HepG2 (cell line): ENCODE results near the gene GPAT3.

ENCODE experiments used
- CC2D1A ChIP-seq: sonication (generic); formaldehyde crosslinking; IDR thresholded peaks from 2 replicates; pipeline ENCODE4 v1.8.1; 2023; ENCODE audit warnings: mild to moderate bottlenecking, missing genetic modification reagents
- ETV5 ChIP-seq: IDR thresholded peaks from 2 replicates; pipeline ENCODE4 v1.6.1; 2018; ENCODE audit warnings: missing biosample characterization, missing genetic modification reagents, inconsistent platforms, borderline replicate concordance
- NR2F1 ChIP-seq, 2 experiments: fragments of 450-650 bp in 1 of 2; formaldehyde crosslinking in 1 of 2; IDR thresholded peaks; 2 replicates each; pipeline versions ENCODE4 v1.5.0 to v1.6.1; 2016 to 2020; ENCODE audit warnings: mild to moderate bottlenecking in 1 of 2, missing compliant biosample characterization in 1 of 2, missing genetic modification reagents in 1 of 2, moderate library complexity in 1 of 2
- PAX8 ChIP-seq: sonication (generic); formaldehyde crosslinking; IDR thresholded peaks from 2 replicates; pipeline ENCODE4 v1.8.0; 2022; ENCODE audit warnings: mild to moderate bottlenecking, missing genetic modification reagents, borderline replicate concordance
- PCBP2 ChIP-seq: fragments of 200-400 bp; formaldehyde crosslinking; optimal IDR thresholded peaks from 2 replicates; pipeline ENCODE3; 2018; ENCODE audit warnings: low read length, low read depth; ENCODE audit not compliant: poor library complexity, severe bottlenecking
- RAD21 ChIP-seq: fragments of 450-650 bp; formaldehyde crosslinking; IDR thresholded peaks from 2 replicates; pipeline ENCODE4 v1.5.0; 2020; ENCODE audit warnings: mild to moderate bottlenecking
- TBX2 ChIP-seq: sonication (generic); formaldehyde crosslinking; IDR thresholded peaks from 2 replicates; pipeline ENCODE4 v1.5.0; 2020; ENCODE audit warnings: missing genetic modification reagents, mild to moderate bottlenecking, borderline replicate concordance
- ZFP36L1 ChIP-seq: sonication (generic); formaldehyde crosslinking; IDR thresholded peaks from 2 replicates; pipeline ENCODE4 v1.8.0; 2022; ENCODE audit warnings: mild to moderate bottlenecking, missing genetic modification reagents, moderate library complexity
- ZFP82 ChIP-seq: sonication (generic); formaldehyde crosslinking; IDR thresholded peaks from 2 replicates; pipeline ENCODE4 v1.5.1; 2020; ENCODE audit warnings: mild to moderate bottlenecking, missing genetic modification reagents, borderline replicate concordance
- ZNF142 ChIP-seq: sonication (generic); formaldehyde crosslinking; IDR thresholded peaks from 2 replicates; pipeline ENCODE4 v1.4.0; 2020; ENCODE audit warnings: missing genetic modification reagents
- ZNF841 ChIP-seq: sonication (generic); formaldehyde crosslinking; IDR thresholded peaks from 2 replicates; pipeline ENCODE4 v1.8.1; 2023; ENCODE audit warnings: missing genetic modification reagents, borderline replicate concordance
- ZSCAN20 ChIP-seq: sonication (generic); formaldehyde crosslinking; IDR thresholded peaks from 2 replicates; pipeline ENCODE4 v1.4.0; 2020; ENCODE audit warnings: missing genetic modification reagents, mild to moderate bottlenecking, borderline replicate concordance
- TF ChIP-seq, protein P1 (sequence below): sonication (generic); formaldehyde crosslinking; IDR thresholded peaks from 2 replicates; pipeline ENCODE4 v1.5.0; 2020; ENCODE audit warnings: mild to moderate bottlenecking, missing genetic modification reagents, moderate library complexity

- TF ChIP-seq RAD21 (CRISPR knock-in tag) (no peak), ZFP82 (CRISPR knock-in tag) (no peak), CC2D1A (CRISPR knock-in tag) (no peak), NR2F1 (CRISPR knock-in tag; IDR thresholded peaks at IDR 0.05) (no peak), ETV5 (CRISPR knock-in tag) (no peak), ZNF142 (CRISPR knock-in tag) (no peak), TBX2 (no peak), ZSCAN20 (CRISPR knock-in tag) (no peak), PAX8 (CRISPR knock-in tag) (no peak), ZFP36L1 (no peak), PCBP2 (no peak), ZNF841 (CRISPR knock-in tag) (no peak)
- TF ChIP-seq, protein P1, sequence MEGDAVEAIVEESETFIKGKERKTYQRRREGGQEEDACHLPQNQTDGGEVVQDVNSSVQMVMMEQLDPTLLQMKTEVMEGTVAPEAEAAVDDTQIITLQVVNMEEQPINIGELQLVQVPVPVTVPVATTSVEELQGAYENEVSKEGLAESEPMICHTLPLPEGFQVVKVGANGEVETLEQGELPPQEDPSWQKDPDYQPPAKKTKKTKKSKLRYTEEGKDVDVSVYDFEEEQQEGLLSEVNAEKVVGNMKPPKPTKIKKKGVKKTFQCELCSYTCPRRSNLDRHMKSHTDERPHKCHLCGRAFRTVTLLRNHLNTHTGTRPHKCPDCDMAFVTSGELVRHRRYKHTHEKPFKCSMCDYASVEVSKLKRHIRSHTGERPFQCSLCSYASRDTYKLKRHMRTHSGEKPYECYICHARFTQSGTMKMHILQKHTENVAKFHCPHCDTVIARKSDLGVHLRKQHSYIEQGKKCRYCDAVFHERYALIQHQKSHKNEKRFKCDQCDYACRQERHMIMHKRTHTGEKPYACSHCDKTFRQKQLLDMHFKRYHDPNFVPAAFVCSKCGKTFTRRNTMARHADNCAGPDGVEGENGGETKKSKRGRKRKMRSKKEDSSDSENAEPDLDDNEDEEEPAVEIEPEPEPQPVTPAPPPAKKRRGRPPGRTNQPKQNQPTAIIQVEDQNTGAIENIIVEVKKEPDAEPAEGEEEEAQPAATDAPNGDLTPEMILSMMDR (CRISPR knock-in tag) = no peak
These were observed 38.3 kb downstream of the GPAT3 start for GRCh38 chr4:83574247-83574646.
